LNCaP clone FGC (cell line): ENCODE measurements around the gene DOCK2.

Source experiments
- DNase-seq: peaks from one replicate; pipeline ENCODE4 v3.0.0-alpha.2; 2011; ENCODE audit warnings: low read depth
- H3K4me3 ChIP-seq: 2 replicates; pipeline ENCODE4 v1.5.1; 2011; ENCODE audit warnings: mild to moderate bottlenecking, low read depth, low read length, control low read depth
- TF ChIP-seq, protein P1 (sequence below): IDR thresholded peaks from 2 replicates; pipeline ENCODE4 v1.5.1; 2012; ENCODE audit warnings: mild to moderate bottlenecking; ENCODE audit not compliant: control insufficient read depth, insufficient read depth; ENCODE audit errors: extremely low read depth

DOCK2 gene

DNA sequence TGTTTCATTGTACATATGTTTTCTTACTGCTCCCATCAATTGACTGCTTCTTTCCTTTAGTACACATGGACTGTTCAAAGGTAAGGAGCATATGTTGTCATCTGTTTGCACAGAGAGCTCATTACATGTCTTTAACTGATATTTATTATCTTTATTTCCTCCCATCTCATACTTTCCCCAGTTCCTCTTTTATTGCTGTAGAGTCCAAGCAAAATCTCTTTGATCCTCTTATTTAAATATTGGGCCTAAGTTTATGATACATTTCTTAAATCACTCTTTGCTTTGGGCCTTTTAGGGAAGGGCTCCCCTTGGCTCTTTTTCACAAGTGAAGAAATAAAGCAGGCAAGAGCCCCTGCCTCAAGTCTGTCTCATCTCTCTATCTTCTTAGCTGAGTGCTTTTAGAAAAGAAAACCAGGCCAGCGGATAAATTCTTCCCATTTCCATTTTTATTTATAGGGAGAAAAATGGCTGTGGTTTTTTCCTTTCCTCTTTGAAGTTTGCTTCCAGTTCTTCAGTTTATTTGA is 152.4 kb downstream of the DOCK2 start:
- no peak for DNase-seq
- H3K4me3 ChIP-seq = no peak overlapping the region
- TF ChIP-seq, protein P1, sequence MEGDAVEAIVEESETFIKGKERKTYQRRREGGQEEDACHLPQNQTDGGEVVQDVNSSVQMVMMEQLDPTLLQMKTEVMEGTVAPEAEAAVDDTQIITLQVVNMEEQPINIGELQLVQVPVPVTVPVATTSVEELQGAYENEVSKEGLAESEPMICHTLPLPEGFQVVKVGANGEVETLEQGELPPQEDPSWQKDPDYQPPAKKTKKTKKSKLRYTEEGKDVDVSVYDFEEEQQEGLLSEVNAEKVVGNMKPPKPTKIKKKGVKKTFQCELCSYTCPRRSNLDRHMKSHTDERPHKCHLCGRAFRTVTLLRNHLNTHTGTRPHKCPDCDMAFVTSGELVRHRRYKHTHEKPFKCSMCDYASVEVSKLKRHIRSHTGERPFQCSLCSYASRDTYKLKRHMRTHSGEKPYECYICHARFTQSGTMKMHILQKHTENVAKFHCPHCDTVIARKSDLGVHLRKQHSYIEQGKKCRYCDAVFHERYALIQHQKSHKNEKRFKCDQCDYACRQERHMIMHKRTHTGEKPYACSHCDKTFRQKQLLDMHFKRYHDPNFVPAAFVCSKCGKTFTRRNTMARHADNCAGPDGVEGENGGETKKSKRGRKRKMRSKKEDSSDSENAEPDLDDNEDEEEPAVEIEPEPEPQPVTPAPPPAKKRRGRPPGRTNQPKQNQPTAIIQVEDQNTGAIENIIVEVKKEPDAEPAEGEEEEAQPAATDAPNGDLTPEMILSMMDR = no peak

DNA sequence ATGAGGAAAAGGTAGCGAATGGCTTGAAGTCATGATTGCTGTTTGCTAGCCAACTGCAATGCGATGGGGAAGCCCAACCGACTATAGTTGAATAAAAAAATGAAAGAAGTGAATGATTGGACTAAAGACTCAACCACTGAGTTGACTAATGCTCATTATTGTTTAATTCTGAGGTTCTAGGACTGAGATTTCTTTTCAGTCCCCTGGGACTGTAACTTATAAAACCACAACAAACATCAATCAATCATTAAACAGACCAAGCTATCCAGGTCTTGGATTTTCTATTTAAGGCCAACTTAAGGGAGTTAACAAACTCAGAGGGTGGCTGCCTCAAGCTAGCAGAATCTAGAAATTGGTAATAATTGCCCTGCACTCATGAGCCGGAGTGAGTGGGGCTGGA is 154.2 kb downstream of the DOCK2 start:
- TF ChIP-seq, protein P1 = no peak
- H3K4me3 ChIP-seq = no peak overlapping the region
- no peak for DNase-seq

DNA sequence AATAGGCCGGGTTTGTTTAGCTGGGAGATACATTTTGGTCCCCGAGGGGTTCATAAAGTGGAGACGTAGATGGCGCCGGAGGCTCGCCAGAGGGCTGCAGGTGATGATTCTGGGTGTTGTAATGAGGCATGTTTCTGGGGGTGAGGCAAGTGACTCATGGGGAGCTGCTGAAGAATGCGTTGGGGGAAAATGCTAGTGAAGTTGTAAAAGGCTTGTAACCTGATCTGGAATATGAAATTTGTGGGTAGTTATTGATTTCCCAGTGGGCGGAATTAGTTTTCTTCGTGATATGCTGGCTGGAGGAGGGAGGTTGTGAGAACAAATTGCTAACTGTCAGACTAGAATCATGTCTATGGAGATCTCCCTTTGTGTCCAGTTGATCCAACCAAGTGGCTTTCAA is 158.3 kb downstream of the DOCK2 start:
- TF ChIP-seq, protein P1 = no peak
- no peak overlapping the region for H3K4me3 ChIP-seq
- DNase-seq = no peak

DNA sequence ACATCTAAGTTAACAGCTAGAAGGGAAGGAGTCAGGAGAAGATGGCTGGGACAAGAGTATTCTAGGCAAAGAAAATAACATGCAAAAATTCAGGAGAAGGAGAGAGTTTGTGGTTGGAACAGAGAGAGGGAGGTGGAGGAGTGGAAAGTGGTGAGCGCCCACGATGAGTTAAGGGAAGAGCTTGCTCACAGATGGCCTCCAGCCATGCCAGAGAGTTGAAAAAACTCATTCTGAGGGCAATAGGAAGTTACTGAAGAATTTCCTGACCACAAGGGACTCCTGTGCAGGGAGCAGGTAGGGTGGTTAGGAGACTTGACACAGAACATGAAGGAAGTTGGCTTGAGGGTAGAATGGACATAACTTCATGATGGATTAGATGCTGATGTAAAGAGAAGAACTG is 159.7 kb downstream of the DOCK2 start:
- TF ChIP-seq, protein P1 = no peak
- DNase-seq = no peak
- H3K4me3 ChIP-seq = no peak overlapping the region

DNA sequence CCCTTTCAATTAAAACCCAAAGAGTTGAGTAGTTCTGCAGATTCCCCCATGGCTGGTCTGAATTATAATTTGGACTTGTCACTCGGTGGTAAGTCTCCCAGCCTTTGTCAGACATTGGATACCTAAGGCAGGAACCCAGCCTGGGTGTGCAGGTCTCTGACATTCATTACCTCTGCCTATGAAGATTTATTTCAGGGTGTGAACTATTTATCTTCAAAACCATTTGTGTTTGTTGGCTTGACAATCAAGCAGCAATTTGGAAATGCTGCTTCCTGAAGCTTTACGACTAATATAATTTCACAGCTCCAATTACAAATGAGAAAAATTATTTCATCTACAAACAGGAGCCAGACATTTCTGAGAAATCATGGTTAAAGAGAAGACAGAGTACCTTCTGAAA is 160.5 kb downstream of the DOCK2 start:
- no peak for DNase-seq
- no peak overlapping the region for H3K4me3 ChIP-seq
- TF ChIP-seq, protein P1 = no peak

DNA sequence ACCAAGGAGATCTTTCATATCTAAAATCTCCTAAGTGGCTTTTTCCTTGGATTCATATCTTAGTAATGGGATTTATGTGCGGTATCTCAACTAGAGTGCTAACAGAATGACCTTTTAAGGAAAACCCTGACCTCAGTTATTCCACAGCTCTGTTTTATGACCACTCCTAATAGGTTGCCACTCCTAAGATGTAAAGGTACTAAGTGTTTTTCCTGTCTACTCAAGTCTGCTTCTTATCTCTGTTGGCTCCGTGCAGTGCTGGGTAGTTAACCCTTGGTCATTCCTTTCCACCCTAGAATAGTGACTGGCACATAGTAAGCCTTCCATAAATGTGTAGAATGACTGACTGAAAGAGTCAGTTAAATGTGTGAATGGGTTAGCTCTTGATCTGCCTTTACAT is 161.4 kb downstream of the DOCK2 start:
- DNase-seq = no peak
- TF ChIP-seq, protein P1 = no peak
- H3K4me3 ChIP-seq = no peak overlapping the region

DNA sequence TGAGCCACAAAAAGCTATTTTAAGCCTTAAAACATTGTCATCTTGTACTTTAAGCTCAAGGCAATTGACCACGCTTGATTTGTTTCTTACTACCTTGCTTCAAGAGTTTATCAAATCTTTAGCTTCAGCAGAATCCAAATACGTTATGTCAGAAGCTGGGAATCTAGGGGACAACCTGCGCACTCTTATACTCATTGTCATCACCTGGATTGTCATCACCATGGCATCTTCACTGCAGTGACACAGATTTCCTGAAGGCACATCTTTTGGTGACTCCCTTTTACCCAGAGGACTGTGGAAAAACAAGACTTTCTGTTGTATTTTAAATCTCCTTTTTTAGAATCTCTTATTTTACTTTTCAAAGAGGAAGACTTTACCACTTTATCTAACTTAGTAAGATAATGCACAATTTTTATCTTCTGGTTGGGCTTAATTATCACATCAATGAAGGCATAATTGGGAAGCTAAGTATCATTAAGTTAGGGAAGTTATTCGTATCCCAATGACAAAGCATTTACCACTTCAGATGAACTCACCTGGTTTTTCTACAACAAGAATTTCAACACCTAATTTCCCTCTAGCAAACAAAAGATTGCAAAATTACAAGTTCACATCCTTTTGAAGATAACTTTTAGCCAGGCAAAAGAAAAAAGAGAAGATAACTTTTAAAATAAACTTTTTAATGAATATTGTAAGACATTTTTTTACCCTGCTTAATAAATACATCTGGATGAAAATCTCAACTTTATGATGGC is 162.0 kb downstream of the DOCK2 start:
- no peak overlapping the region for H3K4me3 ChIP-seq

More for the DNA sequence above, 162.0 kb downstream of the DOCK2 start:
- TF ChIP-seq, protein P1 = no peak
- DNase-seq = no peak
